ENCODE results near the gene PLB1.

PLB1 gene, protein sequence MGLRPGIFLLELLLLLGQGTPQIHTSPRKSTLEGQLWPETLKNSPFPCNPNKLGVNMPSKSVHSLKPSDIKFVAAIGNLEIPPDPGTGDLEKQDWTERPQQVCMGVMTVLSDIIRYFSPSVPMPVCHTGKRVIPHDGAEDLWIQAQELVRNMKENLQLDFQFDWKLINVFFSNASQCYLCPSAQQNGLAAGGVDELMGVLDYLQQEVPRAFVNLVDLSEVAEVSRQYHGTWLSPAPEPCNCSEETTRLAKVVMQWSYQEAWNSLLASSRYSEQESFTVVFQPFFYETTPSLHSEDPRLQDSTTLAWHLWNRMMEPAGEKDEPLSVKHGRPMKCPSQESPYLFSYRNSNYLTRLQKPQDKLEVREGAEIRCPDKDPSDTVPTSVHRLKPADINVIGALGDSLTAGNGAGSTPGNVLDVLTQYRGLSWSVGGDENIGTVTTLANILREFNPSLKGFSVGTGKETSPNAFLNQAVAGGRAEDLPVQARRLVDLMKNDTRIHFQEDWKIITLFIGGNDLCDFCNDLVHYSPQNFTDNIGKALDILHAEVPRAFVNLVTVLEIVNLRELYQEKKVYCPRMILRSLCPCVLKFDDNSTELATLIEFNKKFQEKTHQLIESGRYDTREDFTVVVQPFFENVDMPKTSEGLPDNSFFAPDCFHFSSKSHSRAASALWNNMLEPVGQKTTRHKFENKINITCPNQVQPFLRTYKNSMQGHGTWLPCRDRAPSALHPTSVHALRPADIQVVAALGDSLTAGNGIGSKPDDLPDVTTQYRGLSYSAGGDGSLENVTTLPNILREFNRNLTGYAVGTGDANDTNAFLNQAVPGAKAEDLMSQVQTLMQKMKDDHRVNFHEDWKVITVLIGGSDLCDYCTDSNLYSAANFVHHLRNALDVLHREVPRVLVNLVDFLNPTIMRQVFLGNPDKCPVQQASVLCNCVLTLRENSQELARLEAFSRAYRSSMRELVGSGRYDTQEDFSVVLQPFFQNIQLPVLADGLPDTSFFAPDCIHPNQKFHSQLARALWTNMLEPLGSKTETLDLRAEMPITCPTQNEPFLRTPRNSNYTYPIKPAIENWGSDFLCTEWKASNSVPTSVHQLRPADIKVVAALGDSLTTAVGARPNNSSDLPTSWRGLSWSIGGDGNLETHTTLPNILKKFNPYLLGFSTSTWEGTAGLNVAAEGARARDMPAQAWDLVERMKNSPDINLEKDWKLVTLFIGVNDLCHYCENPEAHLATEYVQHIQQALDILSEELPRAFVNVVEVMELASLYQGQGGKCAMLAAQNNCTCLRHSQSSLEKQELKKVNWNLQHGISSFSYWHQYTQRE (N-terminal part only)

DNA sequence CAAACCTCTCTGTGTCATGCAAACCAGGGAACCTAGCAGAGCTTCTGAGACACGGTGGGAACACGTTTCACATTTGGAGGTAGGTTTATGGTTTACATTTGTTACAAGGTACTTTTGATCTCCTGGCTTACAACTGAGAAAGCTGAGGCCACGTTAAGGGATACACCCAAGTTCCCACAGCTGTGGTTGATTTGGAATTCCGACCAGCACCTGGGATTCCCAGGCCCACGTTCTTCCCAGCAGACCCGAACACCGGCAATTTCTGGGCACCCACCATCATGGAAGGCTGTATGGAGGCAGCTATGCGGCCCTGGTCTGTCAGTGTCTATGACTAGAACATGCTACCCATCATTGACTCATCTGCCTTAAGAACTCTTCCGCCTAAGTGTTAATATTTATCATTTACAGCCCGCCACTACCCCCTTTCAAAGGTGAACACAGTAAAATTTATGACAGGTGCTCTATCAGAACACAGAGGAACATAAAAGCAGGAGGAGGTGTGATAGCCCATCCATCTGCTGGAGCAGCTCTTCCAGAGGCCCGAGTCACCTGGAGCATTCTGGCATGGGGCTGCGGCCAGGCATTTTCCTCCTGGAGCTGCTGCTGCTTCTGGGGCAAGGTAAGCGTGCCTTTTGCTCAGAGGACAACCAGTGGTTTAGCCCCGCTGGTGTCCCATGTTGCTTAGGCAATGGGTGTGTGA is at the start of gene PLB1:
Gene PLB1, plus strand, starts transcription at position 510 of the 700 bp plus-strand sequence. Its CDS starts 55 bp downstream, at position 565.
- no peak for DNase-seq

DNA sequence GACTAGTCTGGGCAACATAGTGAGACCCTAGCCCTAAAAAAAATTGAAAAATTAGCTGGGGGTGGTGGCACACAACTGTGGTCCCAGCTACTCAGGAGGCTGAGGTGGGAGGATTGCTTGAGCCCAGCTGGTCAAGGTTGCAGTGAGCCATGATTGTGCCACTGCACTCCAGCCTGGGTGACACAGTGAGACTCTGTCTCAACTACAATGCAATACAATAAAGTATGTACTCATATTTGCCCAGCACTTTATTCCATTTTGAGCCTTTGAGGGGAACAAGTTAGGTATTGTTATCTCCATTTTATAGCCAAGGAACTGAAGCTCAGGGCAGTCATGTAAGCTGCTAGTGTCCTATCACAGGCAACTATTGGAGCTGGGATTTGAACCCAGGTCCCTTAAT is 49.3 kb upstream of the PLB1 start:
- DNase-seq: no peak

DNA sequence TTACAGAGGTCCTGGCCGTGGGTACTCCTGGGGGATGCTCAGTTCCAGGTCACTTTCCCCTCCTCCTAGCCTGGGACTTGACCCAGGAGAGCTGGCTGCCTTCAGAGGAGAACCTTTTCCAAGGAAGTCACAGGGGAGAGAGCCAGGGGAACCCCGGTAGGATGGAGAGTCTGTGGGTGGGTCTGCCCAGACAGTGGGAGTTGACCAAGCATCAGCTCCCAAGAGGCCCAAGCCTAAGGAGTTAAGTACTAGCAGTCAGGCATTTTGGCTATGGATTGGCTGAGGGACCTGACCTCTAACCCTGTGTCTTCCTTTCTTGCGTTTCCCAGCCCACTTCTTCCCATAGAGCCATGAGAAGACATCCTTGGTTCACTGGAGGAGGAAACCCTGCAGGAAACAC is 48.8 kb upstream of the PLB1 start:
- DNase-seq: no peak

DNA sequence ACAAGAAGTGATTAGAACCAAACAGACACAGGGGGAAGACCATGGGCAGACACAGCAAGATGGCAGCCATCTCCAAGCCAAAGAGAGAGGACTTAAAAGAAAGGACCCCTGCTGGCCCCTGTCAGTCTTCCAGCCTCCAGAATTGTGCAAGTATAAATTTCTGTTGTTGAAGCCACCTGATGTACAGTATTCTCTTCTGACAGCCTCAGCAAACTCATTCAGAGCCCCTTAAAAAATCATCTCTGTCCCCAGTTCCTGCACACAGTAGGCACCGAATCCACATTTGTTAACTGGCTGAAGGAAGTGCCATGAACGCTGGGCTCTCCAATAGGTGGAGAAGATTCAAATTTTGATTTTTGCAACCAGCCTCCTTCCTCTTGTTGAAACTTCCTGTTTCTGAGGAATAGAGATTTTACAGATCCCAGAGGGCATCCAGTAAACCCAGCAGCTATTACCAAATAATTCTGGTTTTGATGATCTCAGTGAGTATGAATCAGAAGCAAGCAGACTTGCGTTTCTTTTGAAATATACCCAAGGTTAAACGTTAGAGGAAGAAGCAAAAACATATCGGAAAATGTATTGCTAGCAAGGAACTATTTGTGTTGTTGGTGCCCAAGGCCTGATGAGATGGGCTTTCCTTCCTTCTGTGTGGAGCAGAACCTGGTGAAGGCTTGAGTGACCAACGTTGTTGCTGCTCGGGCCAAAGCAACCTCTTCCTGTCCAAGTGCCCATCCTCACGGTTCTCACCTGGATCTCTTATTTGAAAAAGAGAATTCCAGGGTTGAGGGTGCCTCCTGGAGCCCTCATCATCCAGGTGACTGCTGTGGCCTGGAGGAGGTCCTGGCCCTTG is 47.7 kb upstream of the PLB1 start:
- DNase-seq: peak; percentile 89

DNA sequence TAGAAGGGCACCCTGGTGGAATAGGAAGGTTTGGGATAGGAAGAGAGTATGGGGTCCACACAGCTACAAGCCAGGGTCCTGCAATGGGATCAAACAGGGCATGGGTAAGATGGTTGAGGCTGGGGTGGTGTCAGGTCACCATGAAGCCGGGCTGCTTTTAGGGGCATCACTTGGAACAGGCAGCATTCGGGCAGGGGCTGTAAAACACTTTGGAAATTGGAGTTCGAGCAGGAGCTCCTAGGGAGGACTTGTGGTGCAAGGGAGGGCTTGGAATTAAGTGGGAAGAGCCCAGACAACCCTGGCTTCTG is 47.1 kb upstream of the PLB1 start:
- DNase-seq: no peak

DNA sequence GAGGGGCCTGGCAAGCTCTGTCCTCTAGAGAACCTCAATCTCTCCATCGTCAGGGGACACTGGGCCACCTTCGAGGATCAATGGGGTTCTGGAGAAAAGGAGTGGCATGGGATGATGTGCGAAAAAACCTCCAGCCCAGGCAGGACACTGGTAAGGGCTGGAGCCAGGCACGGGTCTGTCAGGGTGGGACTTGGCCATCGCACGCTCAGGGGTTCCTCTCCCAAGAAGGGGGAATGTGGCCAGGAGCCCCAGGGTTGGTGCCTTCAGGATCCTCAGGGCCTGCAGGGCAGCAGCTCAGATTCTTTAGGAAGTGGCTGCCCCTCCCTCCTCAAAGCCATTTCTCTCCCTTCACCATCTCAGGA is 46.8 kb upstream of the PLB1 start:
- DNase-seq: no peak

DNA sequence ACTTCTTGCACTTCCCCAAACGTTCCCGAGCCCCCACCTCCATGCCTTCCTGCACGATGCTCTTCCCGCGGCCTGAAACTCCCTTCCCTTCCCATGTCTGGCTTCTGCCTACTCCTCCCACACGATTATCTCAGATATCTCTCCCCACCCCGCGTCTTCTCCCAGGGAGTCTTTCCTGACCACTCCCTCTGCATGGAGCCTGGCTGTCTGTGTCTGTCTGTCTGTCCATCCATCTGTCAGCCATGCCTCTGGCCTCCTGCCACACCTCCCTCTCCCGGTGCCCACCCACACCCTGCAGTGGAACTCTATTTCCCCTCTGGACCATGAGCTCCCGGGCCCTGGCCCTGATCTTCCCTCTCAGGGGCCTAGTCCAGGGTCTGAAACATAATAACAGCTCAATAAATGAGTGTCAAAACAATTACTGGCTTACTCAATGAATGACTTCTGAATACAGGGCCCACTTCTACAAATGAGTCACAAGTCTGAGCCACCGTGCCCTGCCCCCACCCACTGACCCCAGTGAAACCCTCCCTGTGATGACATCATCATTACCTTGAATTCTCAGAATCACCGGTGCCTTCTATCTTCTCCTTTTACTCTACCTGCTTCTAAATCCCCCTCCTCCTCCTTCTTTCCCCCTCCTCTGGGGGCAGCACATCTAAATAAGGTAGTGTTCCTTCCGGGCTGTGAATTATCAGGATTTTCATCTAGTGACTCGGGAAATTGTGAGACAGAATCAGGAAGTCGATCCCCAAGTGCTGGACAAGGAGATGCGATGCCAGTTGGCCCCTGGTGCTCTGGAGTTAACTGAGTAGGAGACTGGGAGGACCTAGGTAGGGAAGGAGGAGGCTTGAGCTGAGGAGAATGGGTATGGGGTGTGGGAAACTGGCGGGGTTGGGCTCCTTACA is 46.1 kb upstream of the PLB1 start:
- peak; percentile 32 for DNase-seq

DNA sequence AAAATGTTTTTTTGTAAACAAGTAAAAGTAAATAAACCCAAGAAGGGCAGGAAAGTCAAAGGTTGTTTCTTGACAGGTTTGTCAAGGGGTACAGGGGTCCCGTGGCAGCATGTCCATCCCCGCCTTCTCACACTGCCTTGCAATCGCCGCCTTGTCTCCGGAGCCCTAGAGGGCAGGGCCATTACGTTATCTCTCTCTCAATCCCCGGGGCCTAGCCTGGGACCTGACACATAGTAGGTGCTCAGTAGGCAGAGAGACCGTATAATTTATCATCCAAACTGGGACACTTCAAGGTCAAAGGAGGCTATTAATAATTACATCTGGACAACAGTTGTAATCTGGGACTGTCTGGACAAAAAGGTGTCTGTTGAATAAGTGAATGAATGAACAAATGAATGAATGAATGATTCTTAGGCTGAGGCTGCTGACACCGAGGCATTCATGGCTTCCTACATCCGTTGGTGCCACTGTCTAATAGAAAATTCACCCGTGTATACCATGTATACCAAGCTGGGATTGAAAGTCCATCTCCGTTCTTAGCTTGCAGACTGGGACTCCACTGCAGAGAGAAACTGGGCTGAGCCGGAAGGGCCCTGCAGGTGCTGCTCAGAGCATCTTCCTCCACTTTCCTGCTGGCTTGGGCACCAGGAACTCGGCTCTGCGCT is 44.8 kb upstream of the PLB1 start:
- no peak for DNase-seq

DNA sequence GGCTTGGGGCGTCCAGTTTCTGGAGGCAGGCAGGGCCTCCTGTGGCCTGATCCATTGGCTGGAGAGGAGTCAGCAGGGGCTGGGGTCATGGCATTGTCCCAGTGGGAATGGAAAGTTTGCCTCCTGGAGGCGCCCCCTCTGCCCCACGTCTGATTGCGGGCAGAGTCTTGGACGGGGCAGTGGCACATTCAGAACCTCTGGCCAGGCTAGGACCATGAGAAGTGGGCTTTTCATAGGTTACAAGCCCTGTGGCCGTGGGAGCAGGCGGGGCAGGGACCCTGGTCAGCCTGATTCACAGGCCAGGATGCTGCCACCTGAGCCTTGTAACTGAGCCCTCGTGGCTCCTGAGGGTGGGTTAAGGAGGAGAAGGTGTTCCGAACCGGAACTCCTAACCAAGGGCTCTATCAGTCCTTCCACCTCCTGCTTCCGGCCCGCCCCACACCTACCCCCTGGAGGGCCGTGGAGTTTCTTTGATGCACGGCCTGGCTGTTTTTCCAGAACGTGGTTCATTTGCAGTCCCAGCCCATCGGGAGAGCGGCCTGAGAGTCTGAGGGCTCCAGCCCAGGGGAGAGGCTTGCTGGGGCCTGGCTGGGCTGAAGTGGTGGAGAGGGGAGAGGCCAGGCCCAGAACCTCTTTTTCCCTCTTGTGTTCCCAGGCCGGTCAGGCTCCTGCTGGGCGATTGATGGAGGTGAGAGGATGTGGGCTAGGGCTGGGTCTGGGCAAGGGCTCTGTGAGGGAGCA is 43.9 kb upstream of the PLB1 start:
- no peak for DNase-seq

DNA sequence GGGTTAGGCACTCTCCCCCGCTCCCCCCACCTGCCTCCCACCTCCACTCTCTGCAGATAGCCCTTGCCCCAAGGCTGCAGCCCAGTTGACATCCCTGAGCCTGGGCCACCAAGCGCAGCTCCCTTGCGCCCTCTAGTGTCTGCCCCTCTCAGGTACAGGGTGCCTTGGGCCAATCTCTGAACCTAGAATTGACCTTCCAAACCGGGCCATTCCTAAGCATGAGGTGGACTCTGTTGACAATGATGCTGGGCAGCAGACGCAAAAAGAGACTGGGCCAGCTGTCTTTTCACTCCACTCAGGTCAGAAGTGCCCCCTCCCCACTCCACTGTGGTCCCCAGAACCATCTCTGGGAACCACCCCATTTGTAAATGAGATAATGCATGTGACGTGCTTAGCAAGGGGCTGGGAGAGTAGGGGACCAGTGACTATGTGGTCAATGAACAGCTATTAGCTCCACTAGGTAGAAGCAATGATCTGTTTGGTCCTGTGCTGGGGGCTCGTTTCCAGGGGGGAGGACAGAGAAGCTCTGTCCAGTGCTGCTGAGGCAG is 43.3 kb upstream of the PLB1 start:
- DNase-seq: peak; percentile 27

DNA sequence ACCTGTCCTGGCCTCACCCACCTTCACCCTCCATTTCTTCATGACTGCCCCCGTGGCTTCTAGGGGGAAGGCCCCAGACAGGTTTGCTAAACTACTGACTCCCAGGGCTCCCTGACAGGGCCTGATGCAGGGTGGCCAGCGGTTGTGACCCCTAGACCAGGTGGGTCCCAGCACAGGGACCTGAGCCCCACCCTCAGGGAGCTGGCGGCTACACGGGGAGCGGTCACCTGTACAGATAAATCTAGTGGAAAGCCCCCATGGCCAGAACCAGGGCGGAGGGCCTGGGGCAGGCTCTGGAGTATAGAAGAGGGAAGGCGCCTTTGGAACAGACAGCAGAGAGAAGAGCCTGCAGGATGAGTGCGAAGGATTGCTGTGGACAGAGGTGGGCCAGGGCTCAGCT is 42.5 kb upstream of the PLB1 start:
- DNase-seq: no peak

DNA sequence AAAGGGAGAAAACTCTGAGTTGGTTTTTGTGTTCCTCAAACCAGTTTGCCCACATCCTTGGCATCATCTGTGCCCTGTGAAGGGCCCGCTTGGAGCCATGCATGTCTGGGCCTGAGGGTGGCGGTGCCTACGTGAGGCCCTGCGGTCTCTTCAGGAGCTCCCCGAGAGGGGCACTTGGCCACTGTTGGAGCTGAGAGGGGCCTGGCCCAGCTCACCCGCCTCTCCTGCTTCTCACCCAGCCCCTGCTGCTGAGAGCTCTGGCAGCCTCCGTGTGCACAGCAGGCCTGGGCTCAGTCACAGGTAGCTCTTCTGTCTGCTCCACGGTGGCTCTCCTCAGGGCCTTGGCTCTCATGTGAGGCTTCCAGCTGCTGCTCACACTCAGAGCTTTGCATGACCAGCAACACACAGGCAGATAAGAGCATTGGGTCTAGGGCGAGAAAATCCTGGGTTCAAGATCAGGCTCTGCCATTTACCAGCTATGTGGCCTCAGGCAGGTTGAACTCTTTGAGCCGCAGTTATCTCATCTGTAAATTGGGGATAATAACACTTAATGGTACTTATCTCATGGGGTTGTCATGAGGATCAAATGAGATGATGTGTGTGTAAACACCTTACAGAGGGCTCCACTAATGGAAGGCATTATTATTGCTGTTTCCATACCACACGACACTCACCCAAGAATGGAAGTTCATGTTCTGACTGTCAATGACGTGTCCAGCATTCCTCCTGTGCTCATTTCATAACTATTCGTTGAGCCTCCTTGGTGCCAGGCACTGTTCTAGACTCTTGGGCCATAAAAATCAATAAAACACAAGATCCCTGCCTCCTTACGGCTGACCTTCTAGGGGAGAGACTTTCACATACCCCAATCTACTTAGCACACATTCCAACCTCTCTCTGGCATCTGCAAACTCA is 41.6 kb upstream of the PLB1 start:
- DNase-seq: peak; percentile 67

DNA sequence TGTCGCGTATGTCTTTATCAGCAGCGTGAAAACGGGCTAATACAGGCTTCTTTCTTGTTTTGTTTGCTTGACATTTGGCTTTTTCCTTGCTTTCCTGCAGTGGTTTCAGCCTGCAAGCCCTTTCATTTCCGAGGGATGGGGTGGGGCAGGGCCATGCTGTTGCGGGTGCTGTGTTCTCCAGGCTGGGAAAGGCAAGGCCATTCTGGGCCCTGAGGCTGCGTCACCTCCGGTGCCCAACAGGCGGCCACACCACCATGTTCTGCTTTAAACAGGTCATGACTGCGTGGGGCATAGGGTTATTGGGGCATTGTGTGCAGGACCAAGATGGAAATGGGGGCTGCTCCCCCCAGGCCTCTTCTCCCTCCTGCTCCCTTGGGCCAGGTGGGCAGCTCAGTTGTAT is 38.6 kb upstream of the PLB1 start:
- DNase-seq: no peak

DNA sequence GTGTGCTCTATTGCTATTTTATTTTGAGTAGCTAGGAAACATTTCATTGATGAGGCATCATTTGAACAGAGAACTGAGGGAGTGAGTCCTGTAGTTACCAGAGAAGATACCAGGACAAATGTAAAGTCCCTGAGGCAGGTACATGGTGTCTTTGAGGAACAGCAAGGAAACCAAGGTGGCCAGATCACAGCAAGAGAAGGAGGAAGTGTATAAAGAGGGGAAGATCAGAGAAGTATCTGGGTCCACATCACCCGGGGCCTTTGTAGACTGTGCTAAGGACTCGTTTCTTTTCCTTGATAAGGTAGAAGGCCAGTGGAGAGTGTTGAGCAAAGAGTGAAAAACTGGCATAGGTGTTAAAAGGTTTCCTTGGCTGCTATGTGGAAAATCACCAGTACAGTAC is 34.8 kb upstream of the PLB1 start:
- no peak for DNase-seq

DNA sequence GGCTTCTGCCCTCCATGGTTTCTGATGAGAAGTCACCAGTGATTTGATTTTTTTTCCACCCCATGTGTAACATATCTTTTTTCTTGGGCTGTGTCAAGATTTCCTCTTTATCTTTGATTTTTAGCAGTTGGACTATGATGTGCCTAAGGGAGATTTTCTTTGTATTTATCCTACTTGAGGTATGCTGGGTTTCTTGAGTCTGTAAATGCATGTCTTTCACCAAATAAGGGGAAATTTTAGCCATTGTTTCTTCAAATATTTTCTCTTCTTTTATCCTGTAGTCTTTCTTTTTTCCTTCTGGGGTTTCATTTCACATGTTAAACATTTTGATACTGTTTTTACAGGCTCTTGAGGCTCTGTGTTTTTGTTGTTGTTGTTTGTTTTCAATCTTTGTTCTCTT is 33.7 kb upstream of the PLB1 start:
- no peak for DNase-seq

DNA sequence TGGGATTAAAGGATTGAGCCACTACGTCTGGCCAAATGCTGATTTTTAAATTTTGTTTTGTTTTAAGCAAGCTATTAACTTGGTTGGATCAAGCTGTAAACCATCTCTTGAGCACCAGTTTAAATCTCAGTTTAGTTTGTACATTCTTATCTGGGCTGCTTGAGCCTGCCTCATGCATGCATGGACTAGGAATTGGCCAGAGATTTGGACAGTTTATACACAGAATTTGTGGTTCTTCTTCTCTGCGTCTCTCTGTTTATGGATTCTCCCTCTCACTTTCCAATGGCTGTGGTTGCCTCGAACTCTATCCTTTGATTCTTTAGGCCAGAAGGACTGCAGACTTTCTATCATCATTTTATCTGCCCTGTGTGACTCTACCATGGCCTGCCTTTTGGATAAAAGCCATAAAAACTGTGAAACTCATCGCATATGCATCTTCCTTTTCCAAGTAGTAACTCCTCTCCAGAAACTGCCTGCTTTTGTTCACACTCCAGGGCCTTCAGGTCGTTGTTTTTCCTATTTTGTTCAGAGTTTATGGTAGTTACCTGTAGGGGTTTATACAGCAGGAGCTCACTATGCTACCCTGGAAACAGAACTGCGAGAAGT is 32.5 kb upstream of the PLB1 start:
- peak; percentile 33 for DNase-seq

DNA sequence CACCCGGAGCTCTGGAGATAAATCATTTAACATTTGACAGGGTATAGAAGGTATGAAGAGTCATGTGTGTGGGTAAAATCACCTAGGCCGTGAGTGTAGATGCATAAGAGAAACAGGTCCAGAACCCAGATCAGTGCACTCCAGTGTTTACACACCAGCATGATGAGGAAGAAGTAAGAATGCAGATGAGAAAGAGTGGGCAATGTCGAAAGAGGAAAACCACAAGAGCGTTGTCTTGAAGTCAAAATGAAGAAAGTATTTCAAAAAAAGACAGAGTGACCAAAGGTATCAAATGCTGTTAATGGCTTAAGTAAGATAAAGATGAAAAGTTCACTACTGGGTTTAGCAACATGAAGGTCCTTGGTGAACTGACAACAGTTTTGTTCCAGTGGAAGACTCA is 32.0 kb upstream of the PLB1 start:
- peak; percentile 48 for DNase-seq

Measured in HCEC 1CT (cell line).